H1 (cell line): ENCODE data around the gene SLC15A1.

Source experiments
- EP300 ChIP-seq, 2 experiments: IDR thresholded peaks; 1 replicate in 1 of 2; 2 replicates in 1 of 2; pipeline ENCODE4 v1.6.1; 2011 to 2012; ENCODE audit warnings: low read depth in 2 of 2, low read length in 2 of 2, mild to moderate bottlenecking in 2 of 2, borderline replicate concordance in 1 of 2, inconsistent platforms in 1 of 2, moderate library complexity in 1 of 2
- POLR2A ChIP-seq, 2 experiments: IDR thresholded peaks; 1 replicate in 1 of 2; 2 replicates in 1 of 2; pipeline ENCODE4 v1.6.1; 2011; ENCODE audit warnings: low read depth in 2 of 2, low read length in 2 of 2, mild to moderate bottlenecking in 2 of 2; ENCODE audit errors: control extremely low read depth in 1 of 2
- POLR2AphosphoS5 ChIP-seq: IDR thresholded peaks from 2 replicates; pipeline ENCODE4 v1.6.1; 2011; ENCODE audit warnings: low read depth, low read length
- RBBP5 ChIP-seq: IDR thresholded peaks from 2 replicates; pipeline ENCODE4 v1.7.1; 2012; ENCODE audit warnings: low read depth, mild to moderate bottlenecking, inconsistent platforms, low read length, moderate library complexity, borderline replicate concordance
- TBP ChIP-seq: IDR thresholded peaks from 2 replicates; pipeline ENCODE4 v1.6.1; 2011; ENCODE audit warnings: low read depth, low read length, improper control_type of control experiment
- TEAD4 ChIP-seq: IDR thresholded peaks from 2 replicates; pipeline ENCODE4 v1.6.1; 2012; ENCODE audit warnings: low read depth, low read length, inconsistent platforms, mixed read lengths
- USF2 ChIP-seq: IDR thresholded peaks from 2 replicates; pipeline ENCODE4 v1.6.1; 2011; ENCODE audit warnings: low read length, improper control_type of control experiment
- ZNF274 ChIP-seq: IDR thresholded peaks from 2 replicates; pipeline ENCODE4 v1.7.0; 2012; ENCODE audit warnings: low read length, borderline replicate concordance; ENCODE audit errors: extremely low read depth
- TF ChIP-seq, protein P1 (sequence below), 3 experiments: IDR thresholded peaks; 1 replicate in 2 of 3; 2 replicates in 1 of 3; pipeline versions ENCODE4 v1.5.1 to v1.6.1; 2011; ENCODE audit warnings: low read length in 3 of 3, mild to moderate bottlenecking in 3 of 3, inconsistent platforms in 2 of 3, low read depth in 1 of 3, moderate library complexity in 1 of 3; ENCODE audit not compliant: insufficient read depth in 1 of 3; ENCODE audit errors: control extremely low read depth in 1 of 3

DNA sequence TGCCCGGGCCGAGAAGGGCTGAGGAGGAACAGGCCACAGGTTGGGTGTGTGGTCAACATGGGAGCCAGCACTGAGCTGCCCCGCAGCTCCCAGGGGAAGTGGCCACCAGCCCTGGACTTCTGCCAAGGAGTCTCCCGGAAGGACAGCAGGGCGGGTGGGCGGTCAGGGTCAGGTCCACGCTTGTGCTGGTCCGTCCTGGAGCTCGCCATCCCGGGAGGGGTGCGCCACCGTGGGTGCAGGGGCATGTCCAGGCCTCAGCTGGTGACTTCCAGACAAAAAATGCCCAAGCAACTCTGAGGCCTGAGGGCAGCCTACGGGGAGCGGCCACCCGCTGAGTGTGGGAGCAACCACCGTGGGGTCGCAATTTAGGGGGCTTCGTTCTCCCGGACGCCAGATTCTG, 21.4 kb upstream of the SLC15A1 start:
- TF ChIP-seq TEAD4 = no peak
- no peak for TF ChIP-seq TBP
- no peak for TF ChIP-seq ZNF274
- TF ChIP-seq, protein P1, sequence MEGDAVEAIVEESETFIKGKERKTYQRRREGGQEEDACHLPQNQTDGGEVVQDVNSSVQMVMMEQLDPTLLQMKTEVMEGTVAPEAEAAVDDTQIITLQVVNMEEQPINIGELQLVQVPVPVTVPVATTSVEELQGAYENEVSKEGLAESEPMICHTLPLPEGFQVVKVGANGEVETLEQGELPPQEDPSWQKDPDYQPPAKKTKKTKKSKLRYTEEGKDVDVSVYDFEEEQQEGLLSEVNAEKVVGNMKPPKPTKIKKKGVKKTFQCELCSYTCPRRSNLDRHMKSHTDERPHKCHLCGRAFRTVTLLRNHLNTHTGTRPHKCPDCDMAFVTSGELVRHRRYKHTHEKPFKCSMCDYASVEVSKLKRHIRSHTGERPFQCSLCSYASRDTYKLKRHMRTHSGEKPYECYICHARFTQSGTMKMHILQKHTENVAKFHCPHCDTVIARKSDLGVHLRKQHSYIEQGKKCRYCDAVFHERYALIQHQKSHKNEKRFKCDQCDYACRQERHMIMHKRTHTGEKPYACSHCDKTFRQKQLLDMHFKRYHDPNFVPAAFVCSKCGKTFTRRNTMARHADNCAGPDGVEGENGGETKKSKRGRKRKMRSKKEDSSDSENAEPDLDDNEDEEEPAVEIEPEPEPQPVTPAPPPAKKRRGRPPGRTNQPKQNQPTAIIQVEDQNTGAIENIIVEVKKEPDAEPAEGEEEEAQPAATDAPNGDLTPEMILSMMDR (IDR thresholded peaks at IDR 0.05; ENCODE audit: control extremely low read depth in 1 of 3, insufficient read depth in 1 of 3, low read depth in 1 of 3, low read length in 3 of 3) = no peak
- no peak for TF ChIP-seq POLR2AphosphoS5
- TF ChIP-seq EP300 (IDR thresholded peaks at IDR 0.05; ENCODE audit: borderline replicate concordance in 1 of 2, low read depth in 2 of 2, low read length in 2 of 2) = no peak
- no peak for TF ChIP-seq USF2
- TF ChIP-seq RBBP5 = no peak
- TF ChIP-seq POLR2A (IDR thresholded peaks at IDR 0.05; ENCODE audit: control extremely low read depth in 1 of 2, low read depth in 2 of 2, low read length in 2 of 2) = no peak
